ENCODE results near the gene ZNF620.
"Not testable (repeated sequence)": the region's sequence is repeated elsewhere in the genome, so short reads cannot be mapped to it uniquely, and the experiment has no call there.

- TF ChIP-seq CTCF (optimal IDR thresholded peaks at IDR 0.05 in 1 of 3, IDR thresholded peaks at IDR 0.05 in 1 of 3, conservative IDR thresholded peaks at IDR 0.05 in 1 of 3; ENCODE audit: extremely low read depth in 1 of 3, insufficient read depth in 2 of 3, low read length in 3 of 3); EZH2 (IDR thresholded peaks at IDR 0.05; ENCODE audit: low read length): not testable (repeated sequence)
These were observed 56.6 kb downstream of the ZNF620 start for GRCh38 chr3:40562482-40562881.
